NCI-H446 treated with DMSO at 0.1 percent for 48 hours (cell line): ENCODE results near the gene ASCC1.

Source experiments
- DNase-seq: peaks from one replicate; lab custom pipeline; 2025; lab: John Stamatoyannopoulos, UW

The ASCC1 gene

DNA sequence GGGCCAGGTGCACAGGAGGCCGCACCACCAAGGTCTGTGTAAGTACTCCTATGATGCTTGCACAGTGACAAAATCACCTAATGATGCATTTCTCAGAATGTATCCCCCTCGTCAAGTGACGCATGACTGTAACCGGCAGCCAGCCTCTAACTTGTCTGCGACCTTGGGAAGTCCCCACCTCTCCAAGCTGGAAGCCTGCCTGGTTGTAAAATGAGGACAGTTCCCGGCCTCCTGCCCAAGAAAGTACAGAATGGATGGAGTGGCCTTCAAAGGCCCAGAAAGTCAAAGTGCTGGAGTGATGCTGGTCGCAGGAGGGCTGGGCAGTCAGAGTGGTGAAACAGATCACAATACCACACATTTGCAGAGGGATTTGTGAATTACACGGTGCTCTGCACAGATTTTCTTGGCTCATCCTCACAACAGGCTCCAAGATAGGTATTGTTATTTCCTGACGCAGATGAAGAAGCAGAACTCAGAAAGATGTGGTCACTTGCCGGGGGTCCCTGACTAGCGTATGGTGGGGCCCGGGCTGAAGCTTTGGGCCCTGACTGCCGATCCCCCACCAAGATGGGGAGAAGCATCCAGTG, 150.5 kb downstream of the ASCC1 start:
- DNase-seq = no peak

DNA sequence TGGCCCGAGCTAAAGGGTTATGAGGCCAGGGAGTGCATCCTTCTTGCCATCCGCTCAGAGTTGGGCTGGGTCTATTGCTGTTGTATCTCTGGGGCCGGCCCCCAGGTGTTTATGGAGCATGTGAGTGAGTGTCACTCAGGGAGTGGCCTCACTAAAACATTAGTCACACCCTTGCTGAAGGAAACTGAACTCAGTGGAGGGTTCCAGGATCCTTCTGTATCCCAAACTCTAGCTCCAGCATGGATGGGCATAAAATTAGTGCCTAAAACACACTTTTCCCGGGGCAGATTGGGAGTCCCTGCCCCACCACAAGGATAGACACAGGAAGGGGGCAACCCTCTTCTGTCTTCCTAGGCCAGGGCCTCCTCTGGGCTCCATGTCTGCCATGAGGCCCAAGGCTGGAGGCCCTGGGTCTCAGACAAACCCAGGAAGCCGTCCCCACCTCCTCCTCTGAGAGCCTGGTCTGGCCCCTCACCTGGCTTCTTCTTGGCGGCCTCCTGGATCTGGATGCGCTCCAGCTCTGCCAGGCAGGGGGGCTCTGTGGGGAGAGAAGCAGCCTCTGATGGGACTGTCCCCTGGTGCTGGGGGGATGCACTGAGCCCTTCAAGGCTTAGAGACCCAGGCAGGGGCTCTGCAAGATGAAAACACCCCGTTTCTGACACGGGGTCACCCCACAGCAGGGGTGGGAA, 152.2 kb downstream of the ASCC1 start:
- no peak for DNase-seq

DNA sequence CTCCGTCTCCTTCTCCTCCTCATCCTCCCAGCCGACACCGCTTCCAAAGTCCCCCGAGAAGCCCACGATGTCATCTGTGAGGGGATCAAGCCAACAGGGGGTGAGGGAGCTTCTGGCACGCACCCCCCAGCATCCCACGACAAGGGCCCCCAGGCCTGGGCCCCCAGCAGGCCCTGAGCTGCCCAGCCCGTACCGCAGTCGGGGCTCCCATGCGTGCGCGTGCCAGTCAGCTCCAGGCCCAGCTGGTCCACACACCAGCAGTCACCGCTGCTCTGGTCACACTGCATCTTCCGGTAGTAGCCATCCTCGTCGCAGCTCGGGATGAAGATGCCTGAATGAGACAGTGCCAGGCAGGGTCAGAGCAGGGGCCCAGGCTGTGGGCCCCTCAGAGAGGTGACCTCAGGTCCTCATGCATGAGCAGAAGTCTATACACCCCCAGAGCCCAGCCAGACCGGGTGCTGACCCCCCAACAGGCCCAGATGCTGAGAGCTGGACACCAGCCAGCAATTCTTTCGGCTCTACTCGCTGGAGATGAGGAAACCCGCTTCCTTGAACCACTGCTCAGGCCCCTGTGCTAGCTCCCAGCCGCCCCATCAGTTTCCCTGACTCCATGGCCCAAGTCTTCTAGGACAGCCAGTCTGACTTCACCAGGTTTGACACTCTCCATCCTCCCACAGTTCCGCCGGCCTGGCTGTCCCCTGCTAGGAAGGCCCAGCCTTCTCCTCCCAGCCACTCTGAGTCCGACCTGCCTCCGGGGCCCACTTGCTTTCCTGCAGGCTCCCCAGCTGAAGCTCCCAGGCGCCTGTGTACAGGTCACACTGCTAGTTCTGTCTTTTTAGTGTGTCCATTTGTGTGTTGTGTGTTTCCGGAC, 153.0 kb downstream of the ASCC1 start:
- DNase-seq = no peak

DNA sequence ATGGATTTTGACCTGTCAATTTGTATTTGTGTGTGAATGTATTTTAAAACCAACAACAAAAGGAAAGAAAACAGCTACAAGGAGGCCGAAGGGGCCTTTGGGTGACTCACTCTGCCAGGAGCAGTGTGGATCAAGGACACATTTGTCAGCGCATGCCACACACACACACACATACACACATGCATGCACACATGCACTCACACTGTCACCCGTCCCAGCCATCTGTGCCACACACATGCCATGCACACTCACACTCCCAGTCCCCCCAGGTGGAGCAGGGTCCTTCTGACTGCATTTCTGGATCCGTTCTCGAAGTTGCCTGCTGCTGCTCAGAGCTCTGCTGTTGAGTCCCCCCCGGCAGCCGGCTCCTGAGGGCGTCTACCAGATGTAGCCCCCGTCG, 153.7 kb downstream of the ASCC1 start:
- no peak for DNase-seq

DNA sequence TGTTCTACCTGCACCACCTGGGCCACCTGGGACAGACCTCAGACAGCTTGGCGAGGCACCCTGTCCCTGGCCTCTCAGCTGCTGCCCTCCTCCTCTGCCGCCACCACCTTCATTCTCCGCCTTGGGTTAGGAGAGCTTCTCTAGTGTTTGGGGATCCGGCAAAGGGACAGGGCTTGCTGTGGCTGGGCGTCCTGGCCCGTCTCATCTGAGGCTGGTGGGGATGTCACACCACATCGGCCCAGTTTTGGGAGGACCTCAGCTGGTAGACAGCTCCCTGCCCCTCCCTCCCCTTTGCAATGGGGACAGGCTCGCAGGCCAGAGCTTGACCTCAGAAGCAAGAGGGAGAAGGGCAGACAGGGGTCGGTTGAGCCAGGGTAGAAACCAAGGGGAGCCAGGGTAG, 154.1 kb downstream of the ASCC1 start:
- DNase-seq = no peak

DNA sequence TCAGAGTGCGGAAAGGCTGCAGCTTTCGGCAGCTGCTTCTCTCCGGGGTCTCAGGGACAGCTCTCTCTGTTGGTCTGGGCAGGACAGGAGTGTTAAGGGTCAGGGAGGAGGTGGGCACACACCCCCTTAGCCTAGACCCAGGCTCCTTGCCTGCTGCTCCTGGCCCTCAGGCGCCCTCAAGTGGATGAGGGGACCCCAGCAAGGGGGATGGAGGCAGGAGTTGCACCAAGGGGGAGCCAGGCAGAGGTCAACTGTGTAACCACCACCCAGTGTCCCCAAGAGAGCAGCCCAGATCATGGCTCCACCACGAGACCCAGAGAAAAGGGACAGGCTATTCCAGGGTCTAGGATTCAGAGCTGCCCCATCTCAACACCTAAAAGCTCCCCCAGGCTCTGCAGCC, 154.6 kb downstream of the ASCC1 start:
- no peak for DNase-seq

DNA sequence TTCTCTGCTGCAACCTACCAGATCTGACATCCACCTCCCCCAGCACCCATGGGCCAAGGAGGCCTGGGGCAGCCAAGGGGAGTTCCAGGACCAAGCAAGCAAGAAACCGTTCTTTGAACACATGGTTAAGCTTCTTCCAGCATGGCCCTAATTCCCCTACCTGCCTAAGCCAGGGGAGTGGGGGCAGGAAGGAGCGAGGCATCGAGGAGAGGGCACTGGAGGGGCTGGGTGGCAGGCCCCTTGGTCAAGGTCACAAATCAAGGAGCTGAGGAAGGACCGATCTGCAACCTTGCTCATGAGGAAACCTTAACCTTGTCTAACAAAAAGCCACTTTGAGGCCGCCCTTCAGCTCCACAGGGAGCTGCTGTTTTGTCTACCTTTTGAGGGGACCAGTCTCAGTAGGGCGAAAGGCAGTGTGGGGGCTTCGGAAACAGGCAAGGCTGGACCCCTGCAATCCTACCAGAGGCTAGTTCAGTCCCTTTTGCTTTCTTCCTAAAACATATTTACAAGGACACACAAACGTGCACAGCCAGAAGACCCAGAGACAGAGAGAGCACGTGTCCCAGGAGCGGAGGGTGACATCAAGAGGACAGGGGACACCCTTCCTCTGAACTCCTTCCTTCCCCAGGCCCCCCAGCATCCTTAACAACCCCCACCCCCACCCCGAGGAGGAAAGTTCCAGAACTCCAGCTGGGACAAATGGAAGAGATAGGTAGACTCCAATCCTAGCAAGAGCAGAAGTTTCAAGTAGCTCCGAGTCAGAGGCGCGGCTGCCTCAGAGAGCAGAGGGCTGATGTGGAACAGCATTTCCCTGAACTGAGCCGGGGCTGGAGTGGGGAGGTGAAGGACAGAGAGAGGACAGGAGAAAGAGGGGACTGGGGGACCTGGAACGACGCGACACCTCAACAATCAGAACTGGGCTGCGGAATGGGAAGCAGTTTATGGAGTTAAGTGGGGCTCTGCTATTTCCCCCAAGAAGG, 155.9 kb downstream of the ASCC1 start:
- DNase-seq = no peak

DNA sequence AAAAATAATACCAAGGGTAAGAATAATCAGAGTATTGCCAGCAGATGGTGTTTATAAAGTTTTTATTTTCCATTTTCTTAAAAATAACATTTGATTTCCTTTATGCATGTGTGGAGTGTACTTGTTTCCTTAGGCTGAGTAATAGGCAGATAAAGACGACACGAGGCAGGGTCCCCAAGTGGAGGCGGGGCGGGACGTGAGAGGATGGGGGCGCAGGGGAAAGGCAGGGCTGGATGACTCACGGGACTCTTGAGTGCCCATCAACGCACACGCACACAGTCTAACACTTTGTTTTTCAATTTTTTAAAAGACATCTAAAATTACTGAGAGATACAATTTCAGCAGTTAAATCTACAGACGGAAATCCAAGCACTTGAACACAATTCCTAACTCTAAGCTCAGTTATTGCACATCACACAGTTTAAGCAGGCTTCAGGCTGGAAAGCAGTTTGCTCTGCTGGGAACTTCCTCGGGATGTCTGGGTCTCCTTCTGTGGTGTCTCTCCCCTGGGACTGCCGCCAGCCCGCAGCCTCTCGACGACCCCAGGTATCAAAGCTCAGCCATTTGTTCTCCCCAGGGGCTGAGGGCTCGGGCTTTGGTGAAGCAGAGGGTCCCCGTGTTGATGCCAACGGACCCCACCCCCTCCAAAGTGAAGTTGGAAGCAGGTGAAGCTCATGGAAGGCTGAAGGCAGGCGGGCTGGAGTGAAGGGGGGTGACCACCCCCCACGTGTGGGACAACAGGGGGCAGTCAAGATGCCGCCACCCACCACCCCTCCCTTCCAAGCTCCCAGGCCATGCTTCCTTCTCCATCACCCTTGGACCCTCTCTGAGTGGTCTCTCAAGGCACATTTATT, 156.9 kb downstream of the ASCC1 start:
- no peak for DNase-seq

DNA sequence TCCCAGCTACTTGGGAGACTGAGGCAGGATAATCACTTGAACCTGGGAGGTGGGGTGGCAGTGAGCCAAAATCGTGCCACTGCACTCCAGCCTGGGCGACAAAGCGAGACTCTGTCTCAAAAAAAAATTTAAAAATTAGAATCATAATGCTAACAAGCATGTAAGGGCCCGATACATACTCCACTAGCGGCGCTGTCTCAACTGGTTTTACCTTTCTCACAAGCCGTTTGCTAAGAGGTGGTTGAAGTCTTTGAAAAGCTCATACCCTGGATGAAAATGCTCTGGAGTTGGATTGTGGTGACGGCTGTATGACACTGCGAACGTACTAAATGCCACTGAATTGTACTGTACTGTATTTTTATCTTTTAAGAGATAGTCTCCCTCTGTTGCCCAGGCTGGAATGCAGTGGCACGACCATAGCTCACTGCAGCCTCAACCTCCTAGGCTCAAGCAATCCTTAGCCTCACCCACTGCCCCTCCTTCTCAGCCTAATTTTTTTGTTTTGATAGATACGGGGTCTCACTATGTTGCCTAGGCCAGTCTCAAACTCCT, 157.7 kb downstream of the ASCC1 start:
- DNase-seq = no peak

DNA sequence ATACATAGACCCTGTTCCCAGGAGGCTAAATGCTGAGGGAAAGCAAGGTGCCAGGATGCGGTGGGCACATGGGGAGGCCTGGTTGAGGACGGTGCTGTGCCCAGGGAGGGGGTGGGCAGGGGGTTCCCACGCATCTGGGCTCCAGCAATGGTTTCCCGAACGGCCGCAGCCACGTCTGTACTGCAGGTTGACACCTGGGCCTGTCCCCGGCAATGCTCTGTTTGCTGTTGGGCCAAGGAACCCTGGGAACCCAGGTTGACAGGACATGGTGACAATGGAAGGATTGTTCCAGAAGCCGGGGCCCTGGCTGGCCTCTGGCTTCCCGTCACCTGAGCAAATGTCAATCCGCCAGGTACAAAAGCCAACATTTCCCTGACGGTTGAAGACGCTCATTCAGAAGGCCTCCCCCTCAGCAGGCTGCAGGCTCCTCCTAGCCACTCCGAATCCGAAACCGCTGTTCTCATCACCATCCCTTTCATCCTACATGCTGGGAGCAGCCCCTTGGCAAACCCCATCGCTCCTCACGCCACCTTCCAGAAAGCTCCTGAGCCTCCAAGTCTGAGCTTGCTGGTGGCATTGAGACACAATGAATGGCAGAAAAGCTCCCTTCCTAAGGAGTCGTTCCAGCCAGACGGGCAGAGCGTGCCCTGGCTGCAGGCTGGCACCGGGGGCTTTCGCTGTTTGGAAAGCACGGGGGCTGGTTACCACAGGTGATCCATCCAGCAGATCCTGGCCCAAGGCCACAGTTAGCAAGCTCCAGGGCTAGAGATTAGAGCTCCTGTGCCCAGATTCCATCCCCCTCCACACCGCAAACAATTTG, 158.9 kb downstream of the ASCC1 start:
- no peak for DNase-seq

DNA sequence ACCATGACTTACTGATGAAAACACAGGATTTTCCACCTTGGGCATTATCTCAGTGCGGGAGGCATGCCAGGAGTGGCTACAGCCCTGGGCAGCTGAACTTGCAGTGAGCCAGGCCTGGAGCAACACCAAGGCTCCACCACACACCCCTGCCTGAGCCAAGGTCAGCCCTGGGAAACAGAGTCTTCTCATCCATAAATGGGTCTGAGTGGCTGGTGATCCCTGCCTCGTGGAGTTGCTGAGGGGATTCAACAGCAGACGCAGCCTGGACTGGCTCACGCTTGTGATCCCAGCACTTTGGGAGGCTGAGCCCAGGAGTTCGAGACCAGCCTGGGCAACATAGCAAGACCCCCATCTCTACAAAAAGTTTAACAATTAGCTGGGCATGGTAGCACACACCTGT, 160.0 kb downstream of the ASCC1 start:
- DNase-seq = no peak

GRCh38 chr10:72053690-72054089, 162.4 kb downstream of the ASCC1 start:
- DNase-seq = no peak

DNA sequence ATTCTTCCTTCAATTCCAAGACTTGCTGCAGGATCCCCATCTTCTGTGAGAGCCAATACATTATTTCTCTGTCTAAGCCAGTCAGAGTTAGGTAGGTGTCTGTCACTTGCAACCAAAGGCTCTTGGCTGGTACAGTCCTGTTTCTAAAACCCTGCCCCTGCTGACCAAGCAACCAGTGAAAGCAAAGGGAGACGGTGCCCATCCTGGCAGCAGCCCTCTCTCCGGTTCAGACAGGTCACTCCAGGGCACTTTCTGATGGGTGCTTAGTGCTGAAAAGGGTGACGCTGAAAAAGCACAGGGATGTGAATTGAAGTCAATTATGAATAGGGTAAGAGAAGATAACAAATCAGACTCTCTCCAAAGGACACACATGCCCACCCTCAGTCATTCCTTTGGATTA, 165.2 kb downstream of the ASCC1 start:
- no peak for DNase-seq

DNA sequence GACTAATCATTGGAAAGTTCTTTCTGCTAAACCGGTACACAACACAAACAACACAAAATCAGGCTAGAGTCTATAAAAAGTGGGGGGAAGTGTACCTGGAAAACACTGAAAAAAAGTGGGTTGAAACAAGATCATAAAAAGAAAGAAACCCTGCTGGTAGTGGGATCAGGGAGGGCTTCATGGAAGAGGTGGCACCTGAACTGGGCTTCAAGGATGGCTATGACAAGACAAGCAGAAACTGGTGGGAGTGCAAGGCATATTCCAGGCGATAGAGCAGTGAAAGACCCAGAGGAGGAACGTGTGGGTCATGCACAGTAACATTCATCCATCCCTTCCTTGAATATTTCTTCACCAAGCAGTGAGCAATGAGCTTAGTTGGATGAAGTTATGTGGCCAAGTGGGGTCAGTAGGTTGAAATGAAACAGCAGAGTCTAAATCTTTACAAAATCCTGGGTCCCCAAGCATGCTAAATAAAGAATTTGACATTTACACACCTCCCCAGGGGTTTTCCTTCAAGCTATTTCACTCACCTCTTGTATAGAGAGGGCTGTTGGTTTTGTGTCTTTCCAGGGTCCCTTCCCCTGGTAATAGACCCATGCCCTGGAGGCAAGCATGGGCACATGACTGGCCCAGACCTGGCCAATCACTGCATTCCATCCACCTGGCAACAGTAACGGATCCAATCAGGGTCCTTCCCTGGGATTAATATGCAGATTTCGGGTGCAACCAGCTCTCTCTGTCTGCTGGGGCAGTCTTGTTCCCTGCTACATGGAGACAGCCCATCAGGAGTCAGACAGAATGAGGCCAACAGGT, 165.9 kb downstream of the ASCC1 start:
- DNase-seq = no peak

- no peak for DNase-seq
Observed at GRCh38 chr10:72049472-72049871, 166.6 kb downstream of the ASCC1 start.

- peak; percentile 73 for DNase-seq
Observed at GRCh38 chr10:72048450-72049124, 167.5 kb downstream of the ASCC1 start.
